Neural cell (in vitro differentiated cells): ENCODE measurements around the gene SMTNL2. TPM values are rescaled to one million over a fixed set of nuclear protein-coding genes. Genes with fewer than 3 reads are reported as not detected.

Experiments
- H2AFZ ChIP-seq: fragments of 200-600, 300-800 bp; sonication (generic), shearing (Covaris generic); 2 replicates; pipeline ENCODE4 v1.6.0; 2014; ENCODE audit warnings: low read depth, mild to moderate bottlenecking, antibody characterized with exemption, low read length, moderate library complexity
- H3F3A ChIP-seq: fragments of 200-600 bp; shearing (Covaris generic); 2 replicates; pipeline ENCODE4 v1.6.1; 2016; ENCODE audit warnings: mild to moderate bottlenecking, moderate library complexity, mixed read lengths, antibody characterized with exemption, low read length; ENCODE audit not compliant: insufficient read depth, poor library complexity, severe bottlenecking
- H3K27ac ChIP-seq: fragments of 200-600, 300-800 bp; sonication (generic), shearing (Covaris generic); 2 replicates; pipeline ENCODE4 v1.5.1; 2014; ENCODE audit warnings: mild to moderate bottlenecking, low read length, moderate library complexity
- H3K27me3 ChIP-seq: fragments of 300-800, 200-600 bp; sonication (generic), shearing (Covaris generic); 2 replicates; pipeline ENCODE4 v1.6.0; 2014; ENCODE audit warnings: mild to moderate bottlenecking, low read depth, low read length, moderate library complexity; ENCODE audit not compliant: insufficient read depth
- H3K36me3 ChIP-seq: fragments of 300-800, 200-600 bp; sonication (generic), shearing (Covaris generic); 2 replicates; pipeline ENCODE4 v1.5.1; 2014; ENCODE audit warnings: mild to moderate bottlenecking, antibody characterized with exemption, low read length, moderate library complexity; ENCODE audit not compliant: insufficient read depth
- H3K4me2 ChIP-seq: fragments of 300-800, 200-600 bp; sonication (generic), shearing (Covaris generic); 2 replicates; pipeline ENCODE4 v1.6.0; 2014; ENCODE audit warnings: mild to moderate bottlenecking, low read length
- H3K4me3 ChIP-seq: fragments of 300-800, 200-600 bp; sonication (generic), shearing (Covaris generic); 2 replicates; pipeline ENCODE4 v1.5.1; 2014; ENCODE audit warnings: mild to moderate bottlenecking, low read length, moderate library complexity
- H3K79me2 ChIP-seq: fragments of 200-600 bp; shearing (Covaris generic); replicated peaks from 2 replicates; pipeline ENCODE4 v1.6.0; 2014; ENCODE audit warnings: mild to moderate bottlenecking, low read length, moderate library complexity; ENCODE audit not compliant: insufficient read depth
- H3K9ac ChIP-seq: fragments of 300-800, 200-600 bp; sonication (generic), shearing (Covaris generic); 2 replicates; pipeline ENCODE4 v1.6.1; 2016; ENCODE audit warnings: mild to moderate bottlenecking, low read length, mixed read lengths
- H3K9me2 ChIP-seq: fragments of 200-600 bp; shearing (Covaris generic); 2 replicates; pipeline ENCODE4 v1.6.1; 2016; ENCODE audit warnings: mild to moderate bottlenecking, low read length, mixed read lengths; ENCODE audit not compliant: insufficient read depth
- H3K9me3 ChIP-seq: fragments of 200-600, 300-800 bp; sonication (generic), shearing (Covaris generic); 2 replicates; pipeline ENCODE4 v1.6.1; 2016; ENCODE audit warnings: mild to moderate bottlenecking, mixed run types, low read length, moderate library complexity, mixed read lengths
- H4K20me1 ChIP-seq: fragments of 200-600 bp; shearing (Covaris generic); 2 replicates; pipeline ENCODE4 v1.6.1; 2016; ENCODE audit warnings: mild to moderate bottlenecking, mixed run types; ENCODE audit not compliant: insufficient read depth
- CTCF ChIP-seq: fragments of 450-650 bp; IDR thresholded peaks from 2 replicates; pipeline ENCODE4 v1.5.1; 2014; ENCODE audit warnings: antibody characterized with exemption, mild to moderate bottlenecking, moderate library complexity; ENCODE audit not compliant: poor library complexity, severe bottlenecking
- EP300 ChIP-seq: fragments of 450-650 bp; conservative IDR thresholded peaks from 2 replicates; pipeline ENCODE4 v1.6.1; 2014; ENCODE audit warnings: antibody characterized with exemption, mild to moderate bottlenecking, moderate library complexity; ENCODE audit not compliant: poor library complexity, severe bottlenecking
- EZH2 ChIP-seq: fragments of 200-600, 300-800 bp; shearing (Covaris generic), sonication (generic); IDR thresholded peaks from 2 replicates; pipeline ENCODE4 v1.6.1; 2014; ENCODE audit warnings: antibody characterized with exemption, low read length, borderline replicate concordance, mild to moderate bottlenecking; ENCODE audit not compliant: insufficient read depth, poor library complexity, severe bottlenecking
- MXI1 ChIP-seq: fragments of 450-650 bp; conservative IDR thresholded peaks from 2 replicates; pipeline ENCODE4 v1.6.1; 2014; ENCODE audit warnings: antibody characterized with exemption, mild to moderate bottlenecking; ENCODE audit not compliant: poor library complexity, severe bottlenecking
- POLR2AphosphoS5 ChIP-seq: IDR thresholded peaks from 2 replicates; pipeline ENCODE4 v1.6.1; 2012
- RAD21 ChIP-seq: fragments of 450-650 bp; conservative IDR thresholded peaks from 2 replicates; pipeline ENCODE4 v1.6.1; 2014; ENCODE audit warnings: antibody characterized with exemption, mild to moderate bottlenecking, moderate library complexity
- SMC3 ChIP-seq: fragments of 450-650 bp; conservative IDR thresholded peaks from 2 replicates; pipeline ENCODE4 v1.6.1; 2014; ENCODE audit warnings: antibody characterized with exemption, mild to moderate bottlenecking, moderate library complexity; ENCODE audit not compliant: poor library complexity
- TAF1 ChIP-seq: IDR thresholded peaks from 2 replicates; pipeline ENCODE4 v1.6.1; 2012; ENCODE audit warnings: low read depth
- polyA plus RNA-seq: library from polyadenylated mRNA; depleted of rRNA; stranded (reverse); fragments of >200 nt; gene quantifications from 2 replicates; pipeline ENCODE4 v1.2.3, GENCODE V29; 2014
- TF ChIP-seq, protein P1 (sequence below): IDR thresholded peaks from 2 replicates; pipeline ENCODE4 v1.6.1; 2012; ENCODE audit warnings: borderline replicate concordance

Gene SMTNL2
- polyA plus RNA-seq, 1 donor from 2014 or later: 0.81 TPM

GRCh38 chr17:4555873-4556759, 28.2 kb upstream of the SMTNL2 start:
- peaks cover 8% of the 10 kb centered on the region for H3F3A ChIP-seq
- H3K9ac ChIP-seq: peak overlapping the region; percentile 93
- peak overlapping the region; percentile 98 for H2AFZ ChIP-seq
- no peaks in the 10 kb centered on the region for H3K9me3 ChIP-seq
- H3K27me3 ChIP-seq: no peaks in the 10 kb centered on the region
- no peaks in the 10 kb centered on the region for H3K36me3 ChIP-seq
- H4K20me1 ChIP-seq: no peaks in the 10 kb centered on the region
- no peaks in the 10 kb centered on the region for H3K79me2 ChIP-seq
- TF ChIP-seq EZH2: no peak
- TF ChIP-seq MXI1: no peak
- no peak for TF ChIP-seq POLR2AphosphoS5
- TF ChIP-seq TAF1: no peak
- no peak for TF ChIP-seq RAD21
- no peak for TF ChIP-seq EP300
- TF ChIP-seq CTCF: no peak
- TF ChIP-seq, protein P1, sequence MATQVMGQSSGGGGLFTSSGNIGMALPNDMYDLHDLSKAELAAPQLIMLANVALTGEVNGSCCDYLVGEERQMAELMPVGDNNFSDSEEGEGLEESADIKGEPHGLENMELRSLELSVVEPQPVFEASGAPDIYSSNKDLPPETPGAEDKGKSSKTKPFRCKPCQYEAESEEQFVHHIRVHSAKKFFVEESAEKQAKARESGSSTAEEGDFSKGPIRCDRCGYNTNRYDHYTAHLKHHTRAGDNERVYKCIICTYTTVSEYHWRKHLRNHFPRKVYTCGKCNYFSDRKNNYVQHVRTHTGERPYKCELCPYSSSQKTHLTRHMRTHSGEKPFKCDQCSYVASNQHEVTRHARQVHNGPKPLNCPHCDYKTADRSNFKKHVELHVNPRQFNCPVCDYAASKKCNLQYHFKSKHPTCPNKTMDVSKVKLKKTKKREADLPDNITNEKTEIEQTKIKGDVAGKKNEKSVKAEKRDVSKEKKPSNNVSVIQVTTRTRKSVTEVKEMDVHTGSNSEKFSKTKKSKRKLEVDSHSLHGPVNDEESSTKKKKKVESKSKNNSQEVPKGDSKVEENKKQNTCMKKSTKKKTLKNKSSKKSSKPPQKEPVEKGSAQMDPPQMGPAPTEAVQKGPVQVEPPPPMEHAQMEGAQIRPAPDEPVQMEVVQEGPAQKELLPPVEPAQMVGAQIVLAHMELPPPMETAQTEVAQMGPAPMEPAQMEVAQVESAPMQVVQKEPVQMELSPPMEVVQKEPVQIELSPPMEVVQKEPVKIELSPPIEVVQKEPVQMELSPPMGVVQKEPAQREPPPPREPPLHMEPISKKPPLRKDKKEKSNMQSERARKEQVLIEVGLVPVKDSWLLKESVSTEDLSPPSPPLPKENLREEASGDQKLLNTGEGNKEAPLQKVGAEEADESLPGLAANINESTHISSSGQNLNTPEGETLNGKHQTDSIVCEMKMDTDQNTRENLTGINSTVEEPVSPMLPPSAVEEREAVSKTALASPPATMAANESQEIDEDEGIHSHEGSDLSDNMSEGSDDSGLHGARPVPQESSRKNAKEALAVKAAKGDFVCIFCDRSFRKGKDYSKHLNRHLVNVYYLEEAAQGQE: no peak
- no peak for TF ChIP-seq SMC3
- H3K4me3 ChIP-seq: peak overlapping the region; percentile 94
- H3K9me2 ChIP-seq: no peaks in the 10 kb centered on the region
- H3K27ac ChIP-seq: peak overlapping the region; percentile 96
- H3K4me2 ChIP-seq: peak overlapping the region; percentile 99

GRCh38 chr17:4556996-4557395, 27.3 kb upstream of the SMTNL2 start:
- H4K20me1 ChIP-seq: no peaks in the 10 kb centered on the region
- H3F3A ChIP-seq: peaks cover 8% of the 10 kb centered on the region
- no peaks in the 10 kb centered on the region for H3K27me3 ChIP-seq
- TF ChIP-seq, protein P1: no peak
- TF ChIP-seq CTCF (no peak), MXI1 (no peak), EP300 (no peak), EZH2 (no peak), TAF1 (no peak), RAD21 (no peak), POLR2AphosphoS5 (no peak), SMC3 (no peak)
- H3K79me2 ChIP-seq: no peaks in the 10 kb centered on the region
- no peak overlapping the region for H3K9ac ChIP-seq
- H3K9me3 ChIP-seq: no peaks in the 10 kb centered on the region
- H3K36me3 ChIP-seq: no peaks in the 10 kb centered on the region
- no peak overlapping the region for H2AFZ ChIP-seq
- H3K4me3 ChIP-seq: no peak overlapping the region
- no peak overlapping the region for H3K27ac ChIP-seq
- H3K4me2 ChIP-seq: no peak overlapping the region
- H3K9me2 ChIP-seq: no peaks in the 10 kb centered on the region
